Ishikawa (cell line): ENCODE measurements around the gene FAF2.

Source experiments
- FOXM1 ChIP-seq: IDR thresholded peaks from 2 replicates; pipeline ENCODE4 v1.6.1; 2012; ENCODE audit warnings: low read depth, borderline replicate concordance

Gene FAF2

GRCh38 chr5:176557846-176558245, 109.7 kb downstream of the FAF2 start:
- TF ChIP-seq FOXM1: no peak
